Measurements from ENCODE around the gene EHD4.

Gene EHD4

GRCh38 chr15:41895491-41895890 is 76.9 kb downstream of the EHD4 start:
- DNase-seq (ENCODE audit: low spot score) = no peak

GRCh38 chr15:41894791-41895463 is 77.4 kb downstream of the EHD4 start:
- DNase-seq (ENCODE audit: low spot score) = peak; percentile 91

GRCh38 chr15:41894251-41894790 is 78.0 kb downstream of the EHD4 start:
- DNase-seq (ENCODE audit: low spot score) = no peak

GRCh38 chr15:41893422-41894250 is 78.7 kb downstream of the EHD4 start, which contains the start of gene SPTBN5:
SPTBN5 (minus strand) TSS chr15:41894053; CDS start chr15:41893497, 556 bp downstream.
- DNase-seq (ENCODE audit: low spot score) = no peak

GRCh38 chr15:41892621-41893421 is 79.5 kb downstream of the EHD4 start:
- peak; percentile 28 for DNase-seq (ENCODE audit: low spot score)

GRCh38 chr15:41891946-41892345 is 80.4 kb downstream of the EHD4 start:
- DNase-seq (ENCODE audit: low spot score) = no peak

GRCh38 chr15:41891226-41891625 is 81.1 kb downstream of the EHD4 start:
- no peak for DNase-seq (ENCODE audit: low spot score)

- no peak for DNase-seq (ENCODE audit: low spot score)
Measured at GRCh38 chr15:41890050-41890690, 82.2 kb downstream of the EHD4 start.

GRCh38 chr15:41888662-41889253 is 83.6 kb downstream of the EHD4 start:
- DNase-seq (ENCODE audit: low spot score) = no peak

GRCh38 chr15:41887893-41888292 is 84.5 kb downstream of the EHD4 start:
- no peak for DNase-seq (ENCODE audit: low spot score)

GRCh38 chr15:41887161-41887560 is 85.2 kb downstream of the EHD4 start:
- no peak for DNase-seq (ENCODE audit: low spot score)

- DNase-seq (ENCODE audit: low spot score) = no peak
Measured at GRCh38 chr15:41886741-41887140, 85.6 kb downstream of the EHD4 start.

GRCh38 chr15:41885841-41886240 is 86.5 kb downstream of the EHD4 start:
- DNase-seq (ENCODE audit: low spot score) = no peak

- no peak for DNase-seq (ENCODE audit: low spot score)
Measured at GRCh38 chr15:41885321-41885720, 87.0 kb downstream of the EHD4 start.

- DNase-seq (ENCODE audit: low spot score) = no peak
Measured at GRCh38 chr15:41884458-41884857, 87.9 kb downstream of the EHD4 start.

GRCh38 chr15:41883484-41883825 is 88.9 kb downstream of the EHD4 start:
- no peak for DNase-seq (ENCODE audit: low spot score)

- DNase-seq (ENCODE audit: low spot score) = no peak
Measured at GRCh38 chr15:41882689-41883483, 89.5 kb downstream of the EHD4 start.

- no peak for DNase-seq (ENCODE audit: low spot score)
Measured at GRCh38 chr15:41881920-41882688, 90.3 kb downstream of the EHD4 start.

- DNase-seq (ENCODE audit: low spot score) = no peak
Measured at GRCh38 chr15:41881550-41881919, 90.8 kb downstream of the EHD4 start.

- no peak for DNase-seq (ENCODE audit: low spot score)
Measured at GRCh38 chr15:41881086-41881485, 91.3 kb downstream of the EHD4 start.

Data from CD4-positive, alpha-beta T cell treated with Interleukin-6 at 100 ng/mL for 8 hours (primary cell).